ACC112 (cell line): ENCODE results near the gene VPS25.
"Not testable (repeated sequence)": the region's sequence is repeated elsewhere in the genome, so short reads cannot be mapped to it uniquely, and the experiment has no call there.

ENCODE experiments used
- H2AFZ ChIP-seq: fragments of 200-600 bp; sonication (generic); one replicate; pipeline ENCODE4 v1.6.0; 2017; ENCODE audit warnings: antibody characterized with exemption, low read length; ENCODE audit not compliant: unreplicated experiment
- H3K27ac ChIP-seq: fragments of 200-600 bp; sonication (generic); 2 replicates; pipeline ENCODE4 v1.5.1; 2014; ENCODE audit warnings: low read depth, mild to moderate bottlenecking, antibody characterized with exemption, low read length, moderate library complexity
- H3K27me3 ChIP-seq: fragments of 200-600 bp; sonication (generic); 2 replicates; pipeline ENCODE4 v1.6.1; 2014; ENCODE audit warnings: mild to moderate bottlenecking, antibody characterized with exemption, low read length, moderate library complexity, mixed read lengths; ENCODE audit not compliant: insufficient read depth
- H3K36me3 ChIP-seq: fragments of 200-600 bp; sonication (generic); 2 replicates; pipeline ENCODE4 v1.6.1; 2016; ENCODE audit warnings: mild to moderate bottlenecking, antibody characterized with exemption, low read length, moderate library complexity, mixed read lengths; ENCODE audit not compliant: insufficient read depth
- H3K4me1 ChIP-seq: fragments of 200-600 bp; sonication (generic); one replicate; pipeline ENCODE4 v1.6.1; 2016; ENCODE audit warnings: low read length, mixed read lengths; ENCODE audit not compliant: insufficient read depth, unreplicated experiment, control insufficient read depth
- H3K4me3 ChIP-seq: fragments of 200-600 bp; sonication (generic); 2 replicates; pipeline ENCODE4 v1.5.1; 2014; ENCODE audit warnings: mild to moderate bottlenecking, low read depth, low read length
- H3K79me2 ChIP-seq: fragments of 200-600 bp; sonication (generic); one replicate; pipeline ENCODE4 v1.6.0; 2016; ENCODE audit warnings: low read length; ENCODE audit not compliant: control insufficient read depth, unreplicated experiment, insufficient read depth

Gene VPS25

GRCh38 chr17:42769964-42770363, 3.3 kb upstream of the VPS25 start:
- not testable (repeated sequence) for H3K27ac ChIP-seq, H3K27me3 ChIP-seq, H2AFZ ChIP-seq, H3K36me3 ChIP-seq, H3K79me2 ChIP-seq, H3K4me3 ChIP-seq
- H3K4me1 ChIP-seq = peaks cover 12% of the 10 kb centered on the region

- Histone ChIP-seq H3K27ac (peak overlapping the region; percentile 81), H3K27me3 (no peaks in the 10 kb centered on the region), H2AFZ (peak overlapping the region; percentile 62), H3K36me3 (no peaks in the 10 kb centered on the region), H3K79me2 (peaks cover 12% of the 10 kb centered on the region), H3K4me1 (peaks cover 17% of the 10 kb centered on the region), H3K4me3 (peak overlapping the region; percentile 92)
Measured at GRCh38 chr17:42772945-42773289, 332 bp upstream of the VPS25 start.

GRCh38 chr17:42774066-42774745, 957 bp downstream of the VPS25 start:
- Histone ChIP-seq H3K4me1 (peaks cover 17% of the 10 kb centered on the region), H2AFZ (no peak overlapping the region), H3K27ac (peak overlapping the region; percentile 81), H3K27me3 (no peaks in the 10 kb centered on the region), H3K4me3 (peak overlapping the region; percentile 92), H3K79me2 (peaks cover 12% of the 10 kb centered on the region), H3K36me3 (no peaks in the 10 kb centered on the region)

- peaks cover 21% of the 10 kb centered on the region for H3K4me1 ChIP-seq
- H3K27me3 ChIP-seq = no peaks in the 10 kb centered on the region
- H3K27ac ChIP-seq = peak overlapping the region; percentile 81
- H3K4me3 ChIP-seq = no peak overlapping the region
- H3K36me3 ChIP-seq = no peaks in the 10 kb centered on the region
- H2AFZ ChIP-seq = no peak overlapping the region
- peaks cover 12% of the 10 kb centered on the region for H3K79me2 ChIP-seq
Measured at GRCh38 chr17:42775534-42776098, 2.4 kb downstream of the VPS25 start.

- Histone ChIP-seq H3K27me3 (no peaks in the 10 kb centered on the region), H3K79me2 (peaks cover 25% of the 10 kb centered on the region), H3K4me1 (peaks cover 39% of the 10 kb centered on the region), H3K36me3 (no peaks in the 10 kb centered on the region), H3K27ac (no peak overlapping the region), H3K4me3 (no peak overlapping the region), H2AFZ (no peak overlapping the region)
Measured at GRCh38 chr17:42778570-42778969, 5.3 kb downstream of the VPS25 start.

- H3K36me3 ChIP-seq = no peaks in the 10 kb centered on the region
- peaks cover 43% of the 10 kb centered on the region for H3K4me1 ChIP-seq
- H3K27ac ChIP-seq = no peak overlapping the region
- H3K79me2 ChIP-seq = peaks cover 26% of the 10 kb centered on the region
- H3K4me3 ChIP-seq = no peak overlapping the region
- no peak overlapping the region for H2AFZ ChIP-seq
- H3K27me3 ChIP-seq = no peaks in the 10 kb centered on the region
Measured at GRCh38 chr17:42779304-42779935, 6.2 kb downstream of the VPS25 start.

GRCh38 chr17:42779936-42780850, 6.9 kb downstream of the VPS25 start, which contains the start of gene WNK4:
Gene WNK4 (plus strand): TSS chr17:42780610. CDS start chr17:42780699, 89 bp downstream.
- Histone ChIP-seq H3K79me2 (peaks cover 20% of the 10 kb centered on the region), H3K36me3 (peaks cover 3% of the 10 kb centered on the region; the same call in 1 of the 2 replicates), H3K27ac (no peak within 1 kb of the TSS), H3K4me1 (peaks cover 36% of the 10 kb centered on the region), H3K4me3 (peak within 1 kb of the TSS; percentile 81), H2AFZ (no peak within 1 kb of the TSS), H3K27me3 (no peaks in the 10 kb centered on the region)

GRCh38 chr17:42780851-42781638, 7.8 kb downstream of the VPS25 start:
- H2AFZ ChIP-seq = no peak overlapping the region
- peak overlapping the region; percentile 81 for H3K4me3 ChIP-seq
- H3K36me3 ChIP-seq = peaks cover 5% of the 10 kb centered on the region; the same call in 1 of the 2 replicates
- H3K79me2 ChIP-seq = peaks cover 18% of the 10 kb centered on the region
- no peaks in the 10 kb centered on the region for H3K27me3 ChIP-seq
- H3K4me1 ChIP-seq = peaks cover 28% of the 10 kb centered on the region
- H3K27ac ChIP-seq = no peak overlapping the region

GRCh38 chr17:42781639-42782165, 8.5 kb downstream of the VPS25 start:
- Histone ChIP-seq H3K4me1 (peaks cover 28% of the 10 kb centered on the region), H3K27me3 (no peaks in the 10 kb centered on the region), H3K4me3 (peak overlapping the region; percentile 81), H3K27ac (no peak overlapping the region), H3K36me3 (peaks cover 5% of the 10 kb centered on the region; the same call in 1 of the 2 replicates), H3K79me2 (peaks cover 18% of the 10 kb centered on the region), H2AFZ (no peak overlapping the region)
